Endothelial cell (in vitro differentiated cells): ENCODE data around the gene SGMS1. TPM values are rescaled to one million over a fixed set of nuclear protein-coding genes. Genes with fewer than 3 reads are reported as not detected.

Experiments
- DNase-seq: peaks from one replicate; pipeline ENCODE4 v3.0.0; 2021; ENCODE audit warnings: low spot score
- H3K27ac Mint-ChIP-seq: one replicate; pipeline ENCODE4 v1.8.0; 2021; ENCODE audit warnings: mixed read lengths, inconsistent platforms; ENCODE audit not compliant: unreplicated experiment
- H3K27me3 Mint-ChIP-seq: one replicate; pipeline ENCODE4 v1.8.0; 2021; ENCODE audit warnings: mild to moderate bottlenecking, moderate library complexity, mixed read lengths, inconsistent platforms; ENCODE audit not compliant: unreplicated experiment
- H3K36me3 Mint-ChIP-seq: one replicate; pipeline ENCODE4 v1.8.0; 2021; ENCODE audit warnings: mild to moderate bottlenecking, low read depth, mixed read lengths, inconsistent platforms; ENCODE audit not compliant: unreplicated experiment
- H3K4me1 Mint-ChIP-seq: one replicate; pipeline ENCODE4 v1.8.0; 2021; ENCODE audit warnings: mild to moderate bottlenecking, mixed read lengths, inconsistent platforms; ENCODE audit not compliant: unreplicated experiment
- H3K4me3 Mint-ChIP-seq: one replicate; pipeline ENCODE4 v1.8.0; 2021; ENCODE audit warnings: mild to moderate bottlenecking, mixed read lengths, inconsistent platforms; ENCODE audit not compliant: unreplicated experiment
- H3K9me3 Mint-ChIP-seq: one replicate; pipeline ENCODE4 v1.8.0; 2021; ENCODE audit warnings: mixed read lengths, inconsistent platforms; ENCODE audit not compliant: unreplicated experiment
- CTCF ChIP-seq: fragments of 200-600 bp; sonication (generic); IDR thresholded peaks from one replicate; pipeline ENCODE4 v1.5.0; 2021; ENCODE audit warnings: antibody characterized with exemption; ENCODE audit not compliant: unreplicated experiment
- total RNA-seq: library from RNA; stranded (reverse); fragmentation: NEBNext Ultra II Directional; extraction: Animal tissue kit (Norgen Biotek cat#: 25700); gene quantifications from one replicate; pipeline ENCODE4 v1.2.1, GENCODE V29; 2021; ENCODE audit not compliant: unreplicated experiment

Gene SGMS1
- total RNA-seq, 1 donor from 2014 or later, result 12.4 TPM

GRCh38 chr10:50286996-50287803, 336.6 kb downstream of the SGMS1 start:
- TF ChIP-seq CTCF, result no peak
- H3K4me1 Mint-ChIP-seq, result no peaks in the 10 kb centered on the region
- no peak for DNase-seq
- H3K4me3 Mint-ChIP-seq, result no peak overlapping the region
- no peaks in the 10 kb centered on the region for H3K36me3 Mint-ChIP-seq
- no peaks in the 10 kb centered on the region for H3K27me3 Mint-ChIP-seq
- no peaks in the 10 kb centered on the region for H3K9me3 Mint-ChIP-seq
- H3K27ac Mint-ChIP-seq, result no peak overlapping the region

DNA sequence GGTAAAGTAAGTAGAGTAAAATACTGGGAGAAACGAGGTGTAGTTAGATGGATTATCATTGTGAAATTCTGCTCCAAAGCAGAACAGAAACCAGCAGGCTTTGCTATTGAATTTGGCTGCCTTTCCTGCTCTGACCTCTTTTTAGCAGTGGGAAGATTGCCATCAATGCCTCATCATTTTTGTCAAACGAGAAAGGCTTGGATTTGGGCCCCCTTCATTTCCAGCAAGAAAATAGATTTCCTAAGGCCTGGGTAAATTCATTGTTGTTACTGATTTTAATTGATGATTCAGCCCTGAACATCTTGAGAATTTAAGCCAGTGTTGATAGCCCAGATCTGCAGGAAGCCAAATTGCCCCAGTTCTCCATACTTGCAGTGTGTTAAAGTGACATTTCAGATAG, 337.2 kb downstream of the SGMS1 start:
- TF ChIP-seq CTCF, result no peak
- no peak for DNase-seq
- Mint-ChIP-seq H3K27ac (no peak overlapping the region), H3K27me3 (no peaks in the 10 kb centered on the region), H3K36me3 (no peaks in the 10 kb centered on the region), H3K9me3 (no peaks in the 10 kb centered on the region), H3K4me3 (no peak overlapping the region), H3K4me1 (no peaks in the 10 kb centered on the region)

- Mint-ChIP-seq H3K27me3 (no peaks in the 10 kb centered on the region), H3K4me1 (no peaks in the 10 kb centered on the region), H3K9me3 (no peaks in the 10 kb centered on the region), H3K4me3 (no peak overlapping the region), H3K36me3 (no peaks in the 10 kb centered on the region), H3K27ac (no peak overlapping the region)
- no peak for DNase-seq
- no peak for TF ChIP-seq CTCF
Measured at GRCh38 chr10:50281967-50282522, 341.7 kb downstream of the SGMS1 start.

DNA sequence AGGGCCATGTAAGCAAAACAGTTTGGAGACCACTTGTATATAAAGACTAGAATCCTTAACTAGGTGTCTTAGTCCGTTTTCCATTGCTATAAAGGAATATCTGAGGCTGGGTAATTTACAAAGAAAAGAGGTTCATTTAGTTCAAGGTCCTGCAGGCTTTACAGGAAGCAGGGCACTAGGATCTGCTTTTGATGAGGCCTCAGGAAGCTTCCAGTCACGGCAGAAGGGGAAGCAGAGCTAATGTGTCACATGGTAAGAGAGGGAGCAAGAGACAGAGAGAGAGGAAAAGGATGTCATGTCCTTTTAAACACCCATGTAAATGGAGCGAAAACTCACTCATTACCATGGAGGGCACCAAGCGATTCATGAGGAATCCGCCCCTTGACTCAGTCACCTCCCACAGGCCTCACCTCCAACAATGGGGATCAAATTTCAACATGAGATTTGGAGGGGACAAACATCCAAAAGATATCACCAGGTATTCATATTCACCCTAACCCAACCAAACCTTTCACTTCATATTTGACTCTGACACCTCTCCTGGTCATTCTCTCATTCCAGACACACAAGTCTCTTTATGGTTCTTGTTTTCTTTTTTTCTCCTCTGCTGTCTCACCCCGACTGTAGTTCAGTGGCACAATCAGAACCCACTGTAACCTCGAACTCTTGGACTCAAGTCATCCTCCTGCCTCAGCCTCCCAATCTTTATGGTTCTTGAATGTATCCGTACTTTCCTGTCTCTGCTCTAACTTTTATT, 342.4 kb downstream of the SGMS1 start:
- no peak for DNase-seq
- no peak for TF ChIP-seq CTCF
- Mint-ChIP-seq H3K4me3 (no peak overlapping the region), H3K27me3 (no peaks in the 10 kb centered on the region), H3K9me3 (no peaks in the 10 kb centered on the region), H3K27ac (no peak overlapping the region), H3K36me3 (no peaks in the 10 kb centered on the region), H3K4me1 (no peaks in the 10 kb centered on the region)
